ENCODE results near the gene DLL3.
"Not testable (repeated sequence)": the region's sequence is repeated elsewhere in the genome, so short reads cannot be mapped to it uniquely, and the experiment has no call there.

DLL3 gene, protein sequence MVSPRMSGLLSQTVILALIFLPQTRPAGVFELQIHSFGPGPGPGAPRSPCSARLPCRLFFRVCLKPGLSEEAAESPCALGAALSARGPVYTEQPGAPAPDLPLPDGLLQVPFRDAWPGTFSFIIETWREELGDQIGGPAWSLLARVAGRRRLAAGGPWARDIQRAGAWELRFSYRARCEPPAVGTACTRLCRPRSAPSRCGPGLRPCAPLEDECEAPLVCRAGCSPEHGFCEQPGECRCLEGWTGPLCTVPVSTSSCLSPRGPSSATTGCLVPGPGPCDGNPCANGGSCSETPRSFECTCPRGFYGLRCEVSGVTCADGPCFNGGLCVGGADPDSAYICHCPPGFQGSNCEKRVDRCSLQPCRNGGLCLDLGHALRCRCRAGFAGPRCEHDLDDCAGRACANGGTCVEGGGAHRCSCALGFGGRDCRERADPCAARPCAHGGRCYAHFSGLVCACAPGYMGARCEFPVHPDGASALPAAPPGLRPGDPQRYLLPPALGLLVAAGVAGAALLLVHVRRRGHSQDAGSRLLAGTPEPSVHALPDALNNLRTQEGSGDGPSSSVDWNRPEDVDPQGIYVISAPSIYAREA
- 0 to 0.19 (median 0.17) reads per million in 3 donors for total RNA-seq

DNA sequence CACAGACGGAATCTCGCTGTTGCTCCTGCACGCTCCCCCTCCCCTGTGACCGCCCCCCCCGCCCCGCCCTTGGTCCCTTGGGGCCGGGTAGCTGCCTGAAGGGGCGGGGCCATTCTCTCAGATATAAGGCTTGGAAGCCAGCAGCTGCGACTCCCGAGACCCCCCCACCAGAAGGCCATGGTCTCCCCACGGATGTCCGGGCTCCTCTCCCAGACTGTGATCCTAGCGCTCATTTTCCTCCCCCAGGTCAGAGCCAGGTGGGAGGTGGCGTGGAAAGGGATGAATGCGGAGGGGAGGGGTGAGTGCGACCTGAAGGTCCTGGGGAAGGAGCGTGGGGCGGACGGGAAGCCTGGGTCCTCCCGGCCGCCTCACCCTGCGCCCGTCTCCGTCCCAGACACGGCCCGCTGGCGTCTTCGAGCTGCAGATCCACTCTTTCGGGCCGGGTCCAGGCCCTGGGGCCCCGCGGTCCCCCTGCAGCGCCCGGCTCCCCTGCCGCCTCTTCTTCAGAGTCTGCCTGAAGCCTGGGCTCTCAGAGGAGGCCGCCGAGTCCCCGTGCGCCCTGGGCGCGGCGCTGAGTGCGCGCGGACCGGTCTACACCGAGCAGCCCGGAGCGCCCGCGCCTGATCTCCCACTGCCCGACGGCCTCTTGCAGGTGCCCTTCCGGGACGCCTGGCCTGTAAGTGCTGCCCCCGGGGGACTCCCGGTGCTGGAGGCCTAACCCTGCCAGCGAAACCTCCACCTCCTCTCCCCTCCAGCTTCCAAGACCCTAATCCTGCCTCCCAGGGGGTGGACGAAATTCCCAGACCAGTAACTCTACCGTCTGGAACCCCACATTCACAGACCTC, at the start of gene DLL3:
Gene DLL3, plus strand, starts transcription at position 150 of the 845 bp plus-strand sequence. Its CDS starts 28 bp downstream, at position 178.
- no peak for DNase-seq
- H3K36me3 ChIP-seq (ENCODE audit: control insufficient read depth, insufficient read depth, low read length) = no peaks in the 10 kb centered on the region
- H3K27ac ChIP-seq (ENCODE audit: insufficient read depth, low read length, poor library complexity, severe bottlenecking) = no peak within 1 kb of the TSS
- H3K9me3 ChIP-seq (ENCODE audit: control insufficient read depth, low read length) = no peaks in the 10 kb centered on the region
- peaks cover 37% of the 10 kb centered on the region for H3K27me3 ChIP-seq (replicated peaks; ENCODE audit: control insufficient read depth, insufficient read depth, low read length, poor library complexity, severe bottlenecking)
- peaks cover 21% of the 10 kb centered on the region for H3K4me1 ChIP-seq (ENCODE audit: control insufficient read depth, insufficient read depth, low read length, poor library complexity, severe bottlenecking)
- H3K4me3 ChIP-seq (ENCODE audit: insufficient read depth, low read depth, low read length, poor library complexity, severe bottlenecking) = peak within 1 kb of the TSS; percentile 20

- H3K27ac ChIP-seq (ENCODE audit: insufficient read depth, low read length, poor library complexity, severe bottlenecking) = no peak overlapping the region
- H3K36me3 ChIP-seq (ENCODE audit: control insufficient read depth, insufficient read depth, low read length) = peaks cover 25% of the 10 kb centered on the region
- DNase-seq = no peak
- no peaks in the 10 kb centered on the region for H3K27me3 ChIP-seq (replicated peaks; ENCODE audit: control insufficient read depth, insufficient read depth, low read length, poor library complexity, severe bottlenecking)
- no peak overlapping the region for H3K4me3 ChIP-seq (ENCODE audit: insufficient read depth, low read depth, low read length, poor library complexity, severe bottlenecking)
- no peaks in the 10 kb centered on the region for H3K9me3 ChIP-seq (ENCODE audit: control insufficient read depth, low read length)
- H3K4me1 ChIP-seq (ENCODE audit: control insufficient read depth, insufficient read depth, low read length, poor library complexity, severe bottlenecking) = peaks cover 21% of the 10 kb centered on the region
These were observed 49.5 kb upstream of the DLL3 start for GRCh38 chr19:39449116-39449797.

DNA sequence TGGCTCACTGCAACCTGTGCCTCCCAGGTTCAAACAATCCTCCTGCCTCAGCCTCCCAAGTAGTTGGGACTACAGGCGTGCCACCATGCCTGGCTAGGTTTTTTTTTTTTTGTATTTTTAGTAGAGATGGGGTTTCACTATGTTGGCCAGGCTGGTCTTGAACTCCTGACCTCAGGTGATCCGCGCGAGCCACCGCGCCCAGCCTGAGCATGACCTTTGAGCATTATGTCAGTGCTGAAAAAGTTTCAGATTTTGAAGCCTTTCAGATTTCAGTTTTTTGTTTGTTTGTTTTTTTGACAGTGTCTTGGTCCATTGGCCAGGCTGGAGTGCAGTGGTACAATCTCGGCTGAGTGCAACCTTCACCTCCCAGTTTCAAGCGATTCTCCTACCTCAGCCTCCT, 47.5 kb upstream of the DLL3 start:
- not testable (repeated sequence) for H3K4me3 ChIP-seq (ENCODE audit: insufficient read depth, low read depth, low read length, poor library complexity, severe bottlenecking); H3K27me3 ChIP-seq (replicated peaks; ENCODE audit: control insufficient read depth, insufficient read depth, low read length, poor library complexity, severe bottlenecking); H3K9me3 ChIP-seq (ENCODE audit: control insufficient read depth, low read length); DNase-seq; H3K27ac ChIP-seq (ENCODE audit: insufficient read depth, low read length, poor library complexity, severe bottlenecking)
- Histone ChIP-seq H3K36me3 (ENCODE audit: control insufficient read depth, insufficient read depth, low read length) (peaks cover 33% of the 10 kb centered on the region), H3K4me1 (ENCODE audit: control insufficient read depth, insufficient read depth, low read length, poor library complexity, severe bottlenecking) (peaks cover 18% of the 10 kb centered on the region)

DNA sequence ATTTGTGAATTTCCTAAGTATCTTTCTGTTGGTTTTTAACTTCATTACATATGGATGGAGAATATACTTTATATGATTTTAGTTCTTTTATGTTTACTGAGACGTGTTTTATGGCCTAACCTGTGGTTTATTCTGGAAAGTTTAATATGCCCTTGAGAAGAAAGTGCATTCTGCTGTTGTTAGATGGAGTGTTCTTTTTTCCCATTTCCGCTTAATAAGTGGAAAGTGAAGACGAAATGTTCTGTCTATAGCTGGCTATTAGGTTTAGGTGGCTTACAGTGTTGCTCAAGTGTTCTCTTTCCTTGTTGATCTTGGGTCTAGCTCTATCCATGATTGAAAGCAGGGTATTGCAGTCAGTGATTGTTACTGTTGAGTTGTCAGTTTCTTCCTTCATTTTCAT, 35.3 kb upstream of the DLL3 start:
- peaks cover 80% of the 10 kb centered on the region for H3K36me3 ChIP-seq (ENCODE audit: control insufficient read depth, insufficient read depth, low read length)

DNA sequence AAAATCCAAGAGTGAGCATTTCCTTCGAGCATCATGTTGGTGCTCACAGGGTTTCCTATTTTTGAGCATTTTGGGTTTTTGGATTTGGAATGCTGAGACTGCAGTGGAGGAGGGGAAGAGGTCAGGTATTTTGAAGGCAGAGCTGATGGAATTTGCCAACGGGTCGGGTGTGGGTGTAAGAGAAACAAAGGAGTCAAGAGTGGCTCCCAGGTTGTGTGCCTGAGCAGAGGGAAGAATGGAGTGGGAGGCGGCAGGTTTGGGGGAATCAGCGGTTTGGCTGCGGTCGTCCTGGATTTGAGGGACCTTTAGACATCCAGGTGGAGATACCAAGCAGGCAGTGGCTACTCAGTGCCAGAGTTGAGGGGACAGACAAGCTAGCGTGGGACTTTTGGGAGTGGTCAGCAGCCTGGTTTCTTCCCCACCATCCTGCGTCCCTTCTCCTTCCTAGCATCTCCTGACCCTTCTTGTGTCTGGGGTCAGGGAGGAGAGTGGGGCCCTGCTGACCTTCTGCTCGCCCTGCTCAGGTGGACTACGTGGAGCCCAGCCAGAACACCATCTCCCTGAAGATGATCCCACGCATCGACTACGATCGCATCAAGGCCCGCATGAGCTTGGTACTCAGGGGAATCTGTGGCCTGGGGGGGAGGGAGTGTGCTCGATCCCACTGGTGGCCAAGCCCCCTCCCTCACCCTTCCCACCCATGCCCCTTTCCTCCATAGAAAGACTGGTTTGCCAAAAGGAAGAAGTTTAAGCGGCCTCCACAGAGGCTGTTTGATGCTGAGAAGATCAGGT, 32.6 kb upstream of the DLL3 start:
- Histone ChIP-seq H3K4me3 (ENCODE audit: insufficient read depth, low read depth, low read length, poor library complexity, severe bottlenecking) (no peak overlapping the region), H3K36me3 (ENCODE audit: control insufficient read depth, insufficient read depth, low read length) (peaks cover 81% of the 10 kb centered on the region), H3K9me3 (ENCODE audit: control insufficient read depth, low read length) (no peaks in the 10 kb centered on the region), H3K27ac (ENCODE audit: insufficient read depth, low read length, poor library complexity, severe bottlenecking) (no peak overlapping the region), H3K4me1 (ENCODE audit: control insufficient read depth, insufficient read depth, low read length, poor library complexity, severe bottlenecking) (no peaks in the 10 kb centered on the region), H3K27me3 (replicated peaks; ENCODE audit: control insufficient read depth, insufficient read depth, low read length, poor library complexity, severe bottlenecking) (no peaks in the 10 kb centered on the region)
- no peak for DNase-seq

More for the DNA sequence above, 35.3 kb upstream of the DLL3 start:
- H3K4me1 ChIP-seq (ENCODE audit: control insufficient read depth, insufficient read depth, low read length, poor library complexity, severe bottlenecking) = no peaks in the 10 kb centered on the region
- H3K27me3 ChIP-seq (replicated peaks; ENCODE audit: control insufficient read depth, insufficient read depth, low read length, poor library complexity, severe bottlenecking) = no peaks in the 10 kb centered on the region
- no peak for DNase-seq
- no peak overlapping the region for H3K27ac ChIP-seq (ENCODE audit: insufficient read depth, low read length, poor library complexity, severe bottlenecking)
- H3K9me3 ChIP-seq (ENCODE audit: control insufficient read depth, low read length) = no peaks in the 10 kb centered on the region
- no peak overlapping the region for H3K4me3 ChIP-seq (ENCODE audit: insufficient read depth, low read depth, low read length, poor library complexity, severe bottlenecking)

GRCh38 chr19:39467941-39468340, 30.8 kb upstream of the DLL3 start:
- Histone ChIP-seq H3K36me3 (ENCODE audit: control insufficient read depth, insufficient read depth, low read length) (peaks cover 95% of the 10 kb centered on the region), H3K27ac (ENCODE audit: insufficient read depth, low read length, poor library complexity, severe bottlenecking) (no peak overlapping the region), H3K9me3 (ENCODE audit: control insufficient read depth, low read length) (no peaks in the 10 kb centered on the region), H3K4me3 (ENCODE audit: insufficient read depth, low read depth, low read length, poor library complexity, severe bottlenecking) (no peak overlapping the region), H3K27me3 (replicated peaks; ENCODE audit: control insufficient read depth, insufficient read depth, low read length, poor library complexity, severe bottlenecking) (no peaks in the 10 kb centered on the region), H3K4me1 (ENCODE audit: control insufficient read depth, insufficient read depth, low read length, poor library complexity, severe bottlenecking) (no peaks in the 10 kb centered on the region)
- DNase-seq = no peak

DNA sequence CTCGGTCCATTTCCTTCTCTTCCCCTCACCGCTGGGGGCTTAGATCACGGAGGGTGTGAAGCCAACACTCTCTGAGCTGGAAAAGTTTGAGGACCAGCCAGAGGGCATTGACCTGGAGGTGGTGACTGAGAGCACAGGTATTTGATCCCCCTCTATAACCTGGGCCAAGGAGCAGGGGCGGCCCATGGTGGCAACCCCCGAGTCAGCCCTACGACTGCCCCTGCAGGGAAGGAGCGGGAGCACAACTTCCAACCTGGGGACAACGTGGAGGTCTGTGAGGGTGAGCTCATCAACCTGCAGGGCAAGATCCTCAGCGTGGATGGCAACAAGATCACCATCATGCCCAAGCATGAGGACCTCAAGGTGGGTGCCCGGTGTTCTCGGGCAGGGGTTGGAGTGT, 29.7 kb upstream of the DLL3 start:
- no peak overlapping the region for H3K27ac ChIP-seq (ENCODE audit: insufficient read depth, low read length, poor library complexity, severe bottlenecking)
- no peak for DNase-seq
- H3K4me3 ChIP-seq (ENCODE audit: insufficient read depth, low read depth, low read length, poor library complexity, severe bottlenecking) = no peak overlapping the region
- no peaks in the 10 kb centered on the region for H3K27me3 ChIP-seq (replicated peaks; ENCODE audit: control insufficient read depth, insufficient read depth, low read length, poor library complexity, severe bottlenecking)
- no peaks in the 10 kb centered on the region for H3K9me3 ChIP-seq (ENCODE audit: control insufficient read depth, low read length)
- no peaks in the 10 kb centered on the region for H3K4me1 ChIP-seq (ENCODE audit: control insufficient read depth, insufficient read depth, low read length, poor library complexity, severe bottlenecking)
- H3K36me3 ChIP-seq (ENCODE audit: control insufficient read depth, insufficient read depth, low read length) = peaks cover 95% of the 10 kb centered on the region

DNA sequence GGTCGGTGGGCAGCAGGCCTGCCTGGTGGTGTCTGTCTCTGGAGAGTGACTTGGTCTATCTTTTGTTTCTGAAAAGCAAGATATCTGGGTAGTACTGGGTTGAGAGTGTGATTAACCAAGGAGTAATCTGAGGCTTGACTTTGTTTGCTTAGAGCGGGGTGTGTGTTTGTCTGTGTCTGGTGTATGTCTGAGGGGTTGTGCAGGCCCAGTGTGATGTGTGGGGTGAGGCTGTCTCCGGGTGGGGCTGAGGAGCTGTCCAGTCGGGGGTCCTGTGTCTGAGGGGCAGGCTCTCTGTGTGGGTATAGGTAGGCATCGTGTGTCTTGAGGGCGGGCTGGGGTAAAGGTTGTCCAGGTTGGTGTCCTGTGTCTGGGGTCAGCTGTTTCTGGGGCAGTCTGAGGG, 29.2 kb upstream of the DLL3 start:
- Histone ChIP-seq H3K9me3 (ENCODE audit: control insufficient read depth, low read length) (no peaks in the 10 kb centered on the region), H3K27ac (ENCODE audit: insufficient read depth, low read length, poor library complexity, severe bottlenecking) (no peak overlapping the region), H3K36me3 (ENCODE audit: control insufficient read depth, insufficient read depth, low read length) (peaks cover 96% of the 10 kb centered on the region), H3K4me3 (ENCODE audit: insufficient read depth, low read depth, low read length, poor library complexity, severe bottlenecking) (no peak overlapping the region), H3K4me1 (ENCODE audit: control insufficient read depth, insufficient read depth, low read length, poor library complexity, severe bottlenecking) (no peaks in the 10 kb centered on the region), H3K27me3 (replicated peaks; ENCODE audit: control insufficient read depth, insufficient read depth, low read length, poor library complexity, severe bottlenecking) (no peaks in the 10 kb centered on the region)
- DNase-seq = no peak

DNA sequence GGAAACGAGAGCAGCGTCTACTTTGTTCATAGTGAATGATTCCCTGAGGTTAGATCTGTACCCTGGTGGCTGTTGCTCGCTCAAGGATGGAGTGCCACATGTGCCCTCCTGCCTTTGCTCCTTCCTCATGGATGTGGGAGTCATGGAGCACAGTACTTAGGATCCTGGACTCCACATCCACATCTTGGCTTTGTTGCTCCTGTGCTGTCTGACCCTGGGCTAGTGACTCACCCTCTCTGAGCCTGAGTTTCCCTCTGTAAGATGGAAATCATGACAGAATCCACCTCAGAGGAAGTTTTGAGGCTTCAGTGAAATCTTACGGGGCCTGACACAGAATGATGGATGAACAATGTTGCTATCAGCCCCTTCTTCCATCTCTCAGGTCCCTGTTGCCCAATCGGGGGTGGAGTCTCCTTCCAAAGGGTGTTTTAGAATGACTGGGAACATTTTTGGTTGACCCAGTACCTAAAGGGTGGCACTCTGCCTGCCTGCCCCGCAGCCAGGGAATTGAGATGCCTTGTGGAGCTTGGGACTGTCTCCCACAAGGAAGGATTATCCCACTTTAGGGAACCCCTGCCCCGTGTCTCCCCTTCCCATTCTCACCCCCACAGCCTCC, 27.9 kb upstream of the DLL3 start:
- no peak for DNase-seq
- Histone ChIP-seq H3K36me3 (ENCODE audit: control insufficient read depth, insufficient read depth, low read length) (peaks cover 90% of the 10 kb centered on the region), H3K27me3 (replicated peaks; ENCODE audit: control insufficient read depth, insufficient read depth, low read length, poor library complexity, severe bottlenecking) (no peaks in the 10 kb centered on the region), H3K4me1 (ENCODE audit: control insufficient read depth, insufficient read depth, low read length, poor library complexity, severe bottlenecking) (no peaks in the 10 kb centered on the region), H3K4me3 (ENCODE audit: insufficient read depth, low read depth, low read length, poor library complexity, severe bottlenecking) (no peak overlapping the region), H3K9me3 (ENCODE audit: control insufficient read depth, low read length) (no peaks in the 10 kb centered on the region), H3K27ac (ENCODE audit: insufficient read depth, low read length, poor library complexity, severe bottlenecking) (no peak overlapping the region)

Data from effector memory CD4-positive, alpha-beta T cell (primary cell).